Glutamatergic neuron (in vitro differentiated cells): ENCODE results near the gene ZFC3H1. TPM values are rescaled to one million over a fixed set of nuclear protein-coding genes. Genes with fewer than 3 reads are reported as not detected.
"Not testable (repeated sequence)": the region's sequence is repeated elsewhere in the genome, so short reads cannot be mapped to it uniquely, and the experiment has no call there.

ENCODE experiments used
- DNase-seq: peaks from one replicate; pipeline ENCODE4 v3.0.0; 2022
- H3K27ac Mint-ChIP-seq: one replicate; pipeline ENCODE4 v1.8.0; 2020; ENCODE audit warnings: mild to moderate bottlenecking, mixed read lengths, inconsistent platforms; ENCODE audit not compliant: unreplicated experiment
- H3K27me3 Mint-ChIP-seq: one replicate; pipeline ENCODE4 v1.8.0; 2020; ENCODE audit warnings: mild to moderate bottlenecking, moderate library complexity, mixed read lengths, inconsistent platforms; ENCODE audit not compliant: unreplicated experiment
- H3K36me3 Mint-ChIP-seq: one replicate; pipeline ENCODE4 v1.8.0; 2020; ENCODE audit warnings: mild to moderate bottlenecking, mixed read lengths, inconsistent platforms; ENCODE audit not compliant: unreplicated experiment
- H3K4me1 Mint-ChIP-seq: one replicate; pipeline ENCODE4 v1.8.0; 2020; ENCODE audit warnings: mild to moderate bottlenecking, low read depth, mixed read lengths, inconsistent platforms; ENCODE audit not compliant: unreplicated experiment
- H3K4me3 Mint-ChIP-seq: one replicate; pipeline ENCODE4 v1.8.0; 2020; ENCODE audit warnings: mild to moderate bottlenecking, mixed read lengths, inconsistent platforms; ENCODE audit not compliant: unreplicated experiment
- H3K9me3 Mint-ChIP-seq: one replicate; pipeline ENCODE4 v1.8.0; 2020; ENCODE audit warnings: mild to moderate bottlenecking, moderate library complexity, mixed read lengths, inconsistent platforms; ENCODE audit not compliant: unreplicated experiment
- total RNA-seq: library from RNA; stranded (reverse); fragmentation: NEBNext Ultra II Directional; extraction: Animal tissue kit (Norgen Biotek cat#: 25700); gene quantifications from one replicate; pipeline ENCODE4 v1.2.1, GENCODE V29; 2021; ENCODE audit not compliant: unreplicated experiment
- TF ChIP-seq, protein P1 (sequence below): fragments of 200-600 bp; sonication (generic); IDR thresholded peaks from one replicate; pipeline ENCODE4 v1.5.0; 2021; ENCODE audit not compliant: partially characterized antibody, unreplicated experiment

ZFC3H1 gene
- total RNA-seq, 1 donor from 2014 or later: 66.7 TPM

DNA sequence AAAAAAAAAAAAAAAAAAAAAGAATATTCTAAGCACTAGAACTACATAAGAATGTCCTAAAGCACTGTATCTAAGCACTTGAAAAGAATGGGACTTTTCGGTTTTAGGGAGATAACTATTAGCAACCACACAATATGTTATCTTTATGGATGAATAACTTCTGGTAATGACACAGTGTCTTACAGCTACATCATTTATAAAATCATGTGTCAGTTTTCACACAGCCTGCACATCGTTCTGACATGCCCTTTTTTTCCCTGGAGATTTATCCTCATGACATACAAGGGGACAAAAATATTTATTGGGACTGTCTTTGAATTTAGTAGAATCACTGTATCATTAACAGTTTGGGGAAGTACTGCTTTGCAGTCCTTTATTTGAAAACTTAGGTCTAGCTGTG is 39.6 kb upstream of the ZFC3H1 start:
- TF ChIP-seq, protein P1, sequence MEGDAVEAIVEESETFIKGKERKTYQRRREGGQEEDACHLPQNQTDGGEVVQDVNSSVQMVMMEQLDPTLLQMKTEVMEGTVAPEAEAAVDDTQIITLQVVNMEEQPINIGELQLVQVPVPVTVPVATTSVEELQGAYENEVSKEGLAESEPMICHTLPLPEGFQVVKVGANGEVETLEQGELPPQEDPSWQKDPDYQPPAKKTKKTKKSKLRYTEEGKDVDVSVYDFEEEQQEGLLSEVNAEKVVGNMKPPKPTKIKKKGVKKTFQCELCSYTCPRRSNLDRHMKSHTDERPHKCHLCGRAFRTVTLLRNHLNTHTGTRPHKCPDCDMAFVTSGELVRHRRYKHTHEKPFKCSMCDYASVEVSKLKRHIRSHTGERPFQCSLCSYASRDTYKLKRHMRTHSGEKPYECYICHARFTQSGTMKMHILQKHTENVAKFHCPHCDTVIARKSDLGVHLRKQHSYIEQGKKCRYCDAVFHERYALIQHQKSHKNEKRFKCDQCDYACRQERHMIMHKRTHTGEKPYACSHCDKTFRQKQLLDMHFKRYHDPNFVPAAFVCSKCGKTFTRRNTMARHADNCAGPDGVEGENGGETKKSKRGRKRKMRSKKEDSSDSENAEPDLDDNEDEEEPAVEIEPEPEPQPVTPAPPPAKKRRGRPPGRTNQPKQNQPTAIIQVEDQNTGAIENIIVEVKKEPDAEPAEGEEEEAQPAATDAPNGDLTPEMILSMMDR: no peak
- Mint-ChIP-seq H3K27ac (no peak overlapping the region), H3K36me3 (no peaks in the 10 kb centered on the region), H3K4me3 (no peak overlapping the region), H3K9me3 (no peaks in the 10 kb centered on the region), H3K4me1 (no peaks in the 10 kb centered on the region), H3K27me3 (no peaks in the 10 kb centered on the region)
- no peak for DNase-seq

DNA sequence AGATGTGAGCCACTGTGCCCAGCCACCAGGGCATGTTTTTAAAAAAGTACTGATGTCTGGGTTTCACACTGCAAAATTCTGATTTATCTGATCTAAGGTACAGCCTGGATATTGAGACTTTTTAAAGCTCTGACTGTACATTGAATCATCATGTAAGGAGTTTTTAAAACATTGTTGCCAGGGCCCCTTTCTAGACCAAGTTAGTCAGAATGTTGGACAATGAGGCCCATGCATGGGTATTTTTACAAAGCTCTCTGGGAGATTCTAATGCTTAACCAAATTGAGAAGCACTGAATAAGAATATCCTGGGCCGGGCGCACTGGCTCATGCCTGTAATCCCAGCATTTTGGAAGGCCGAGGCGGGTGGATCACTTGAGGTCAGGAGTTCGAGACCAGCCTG is 38.9 kb upstream of the ZFC3H1 start:
- no peak overlapping the region for H3K27ac Mint-ChIP-seq
- H3K4me1 Mint-ChIP-seq: no peaks in the 10 kb centered on the region
- DNase-seq: no peak
- H3K4me3 Mint-ChIP-seq: no peak overlapping the region
- H3K36me3 Mint-ChIP-seq: no peaks in the 10 kb centered on the region
- no peaks in the 10 kb centered on the region for H3K27me3 Mint-ChIP-seq
- TF ChIP-seq, protein P1: no peak
- H3K9me3 Mint-ChIP-seq: no peaks in the 10 kb centered on the region

DNA sequence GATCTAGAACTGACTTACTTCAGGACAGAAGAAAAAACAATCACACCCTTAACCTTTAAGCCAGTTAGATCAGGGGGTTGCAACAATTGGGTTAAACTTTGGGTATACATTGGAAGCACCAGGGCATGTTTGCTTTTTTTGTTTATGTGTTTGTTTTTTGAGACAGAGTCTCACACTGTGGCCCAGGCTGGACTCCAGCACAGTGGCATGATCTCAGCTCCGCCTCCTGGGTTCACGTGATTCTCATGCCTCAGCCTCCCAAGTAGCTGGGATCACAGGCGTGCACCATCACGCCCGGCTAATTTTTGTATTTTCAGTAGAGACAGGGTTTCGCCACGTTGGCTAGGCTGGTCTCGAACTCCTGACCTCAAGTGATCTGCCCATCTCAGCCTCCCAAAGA is 38.5 kb upstream of the ZFC3H1 start:
- not testable (repeated sequence) for H3K27ac Mint-ChIP-seq, DNase-seq, H3K4me1 Mint-ChIP-seq, H3K27me3 Mint-ChIP-seq, H3K4me3 Mint-ChIP-seq, H3K9me3 Mint-ChIP-seq, H3K36me3 Mint-ChIP-seq

- Mint-ChIP-seq H3K9me3 (no peaks in the 10 kb centered on the region), H3K27ac (no peak overlapping the region), H3K36me3 (no peaks in the 10 kb centered on the region), H3K4me3 (no peak overlapping the region), H3K4me1 (peaks cover 2% of the 10 kb centered on the region), H3K27me3 (no peaks in the 10 kb centered on the region)
- DNase-seq: no peak
- TF ChIP-seq, protein P1: no peak
These were observed 32.1 kb upstream of the ZFC3H1 start for GRCh38 chr12:71695782-71696181.

DNA sequence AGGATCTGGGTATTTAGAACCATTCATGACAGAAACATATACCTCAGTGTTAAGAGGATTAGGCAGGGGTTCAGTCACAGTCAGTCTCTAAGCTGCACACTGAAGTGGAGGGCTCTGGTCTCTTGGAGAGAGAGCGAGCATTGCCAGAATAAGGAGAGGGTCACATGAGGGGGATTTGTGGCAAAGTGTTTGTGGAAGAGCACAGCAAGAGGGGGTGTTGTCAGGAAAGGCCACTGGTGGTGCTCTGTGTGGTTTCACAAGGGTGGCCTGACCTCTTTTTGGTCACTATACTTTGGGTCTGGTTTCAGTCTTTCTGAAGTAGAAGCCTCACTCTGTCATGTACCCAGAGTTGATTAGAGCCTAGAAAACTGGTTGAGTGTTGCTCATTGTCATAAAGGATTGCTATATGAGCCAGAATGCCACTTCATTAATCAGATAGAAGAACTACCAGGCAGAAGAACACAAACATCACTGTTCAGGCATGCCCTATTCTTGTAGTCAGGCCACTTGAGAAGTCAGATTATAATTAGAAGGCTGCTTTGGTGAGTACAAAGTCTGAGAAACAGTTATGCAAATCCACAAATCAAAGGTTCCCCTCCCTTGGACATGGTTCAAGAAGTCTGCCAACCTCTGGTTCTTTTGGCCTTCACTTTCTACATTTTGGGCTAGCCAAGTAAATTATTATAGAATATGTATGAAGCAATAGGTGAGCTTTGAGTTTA is 30.6 kb upstream of the ZFC3H1 start:
- Mint-ChIP-seq H3K4me3 (no peak overlapping the region), H3K9me3 (no peaks in the 10 kb centered on the region), H3K36me3 (no peaks in the 10 kb centered on the region), H3K4me1 (peaks cover 2% of the 10 kb centered on the region), H3K27me3 (no peaks in the 10 kb centered on the region), H3K27ac (no peak overlapping the region)
- TF ChIP-seq, protein P1: no peak
- no peak for DNase-seq

DNA sequence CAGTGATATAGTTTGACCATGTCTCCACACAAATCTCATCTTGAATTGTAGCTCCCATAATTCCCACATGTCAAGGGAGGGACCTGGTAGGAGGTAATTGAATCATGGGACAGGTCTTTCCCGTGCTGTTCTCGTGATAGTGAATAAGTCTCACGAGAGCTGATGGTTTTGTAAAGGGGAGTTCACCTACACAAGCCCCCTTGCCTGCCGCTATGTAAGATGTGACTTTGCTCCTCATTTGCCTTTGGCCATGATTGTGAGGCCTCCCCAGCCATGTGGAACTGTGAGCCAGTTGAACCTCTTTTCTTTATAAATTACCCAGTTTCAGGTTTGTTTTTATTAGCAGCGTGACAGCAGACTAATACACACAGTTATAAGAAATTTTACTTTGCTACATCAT is 30.0 kb upstream of the ZFC3H1 start:
- H3K4me3 Mint-ChIP-seq, H3K9me3 Mint-ChIP-seq, H3K27ac Mint-ChIP-seq, H3K36me3 Mint-ChIP-seq, DNase-seq, H3K4me1 Mint-ChIP-seq, H3K27me3 Mint-ChIP-seq: not testable (repeated sequence)
